Spleen (tissue), 11 donors: ENCODE measurements around the gene FIGN. TPM values are rescaled to one million over a fixed set of nuclear protein-coding genes. Genes with fewer than 3 reads are reported as not detected.

Source experiments
- DNase-seq: peaks from one replicate; pipeline ENCODE4 v3.0.0-alpha.2; 2020
- H3K27ac ChIP-seq, 8 donors: fragments of 200-600 bp; sonication (generic) in 7 of 8; 1 replicate in 4 of 8; 2 replicates in 4 of 8; pipeline versions ENCODE4 v1.5.0 to v1.8.0; 2016 to 2021; ENCODE audit warnings: inconsistent platforms in 4 of 8, mild to moderate bottlenecking in 4 of 8, moderate library complexity in 1 of 8
- H3K27me3 ChIP-seq, 7 donors: fragments of 200-600 bp; sonication (generic) in 6 of 7; replicated peaks in 1 of 7; 1 replicate in 4 of 7; 2 replicates in 3 of 7; pipeline versions ENCODE4 v1.5.0 to v1.8.0; 2016 to 2021; ENCODE audit warnings: inconsistent platforms in 3 of 7, mild to moderate bottlenecking in 1 of 7
- H3K36me3 ChIP-seq, 6 donors: fragments of 200-600 bp; sonication (generic) in 5 of 6; 1 replicate in 4 of 6; 2 replicates in 2 of 6; pipeline versions ENCODE4 v1.5.0 to v1.8.0; 2016 to 2021; ENCODE audit warnings: inconsistent platforms in 2 of 6
- H3K4me1 ChIP-seq, 6 donors: fragments of 200-600 bp; sonication (generic) in 5 of 6; 1 replicate in 3 of 6; 2 replicates in 3 of 6; pipeline versions ENCODE4 v1.5.0 to v1.8.0; 2016 to 2021; ENCODE audit warnings: inconsistent platforms in 3 of 6
- H3K4me3 ChIP-seq, 8 donors: fragments of 200-600 bp; sonication (generic) in 7 of 8; 1 replicate in 4 of 8; 2 replicates in 4 of 8; pipeline versions ENCODE4 v1.5.0 to v1.8.0; 2016 to 2021; ENCODE audit warnings: inconsistent platforms in 4 of 8, mild to moderate bottlenecking in 4 of 8, moderate library complexity in 2 of 8
- H3K9me3 ChIP-seq, 8 donors: fragments of 200-600 bp; sonication (generic) in 7 of 8; 1 replicate in 4 of 8; 2 replicates in 4 of 8; pipeline versions ENCODE4 v1.5.0 to v1.8.0; 2016 to 2021; ENCODE audit warnings: inconsistent platforms in 4 of 8
- POLR2A ChIP-seq, 3 donors: fragments of 450-650 bp; IDR thresholded peaks; one replicate each; pipeline ENCODE4 v1.5.1; 2017; ENCODE audit warnings: antibody characterized with exemption in 3 of 3, mild to moderate bottlenecking in 1 of 3
- POLR2AphosphoS5 ChIP-seq, 3 donors: sonication (generic); formaldehyde crosslinking; IDR thresholded peaks; one replicate each; pipeline ENCODE4 v1.5.1; 2017; ENCODE audit warnings: antibody characterized with exemption in 3 of 3
- WGBS, 5 donors: extraction: QIAGEN DNeasy Blood & Tissue Kit in 3 of 5; methylation state at CpG; one replicate each; pipeline versions ENCODE4 v1.1.5 to v1.1.7; 2013 to 2018; 5-methylcytosine and 5-hydroxymethylcytosine counted together
- intact Hi-C: fragments of 100-400 bp; cut with DNase I; formaldehyde crosslinking; loops from one replicate; pipeline ENCODE4 v1.15.0; 2023; ENCODE audit warnings: low total_unique reads
- polyA plus RNA-seq, 3 donors: library from polyadenylated mRNA; stranded (reverse); fragments of 200-250 nt; gene quantifications; one replicate each; pipeline ENCODE4 v1.2.1, GENCODE V29; 2013
- total RNA-seq, 7 donors: library from RNA; depleted of rRNA in 3 of 7; stranded (reverse); fragments of >200 nt in 3 of 7; fragmentation: NEBNext Ultra II Directional in 4 of 7; extraction: Animal tissue kit (Norgen Biotek cat#: 25700) in 4 of 7; gene quantifications; one replicate each; pipeline versions ENCODE4 v1.1.0 to v1.2.1, GENCODE V29; 2016 to 2021
- TF ChIP-seq, protein P1 (sequence below), 11 experiments: fragments of 200-600 bp in 7 of 11; fragments of 450-650 bp in 4 of 11; sonication (generic) in 4 of 11; IDR thresholded peaks in 8 of 11; conservative IDR thresholded peaks in 3 of 11; 1 replicate in 7 of 11; 2 replicates in 4 of 11; pipeline versions ENCODE4 v1.4.0 to v1.8.0; 2016 to 2021; ENCODE audit warnings: antibody characterized with exemption in 11 of 11, inconsistent platforms in 4 of 11, mild to moderate bottlenecking in 1 of 11
- donor health status: healthy with polysubstance abuse.
- donor health status: DM: no; HTN: no; CAD: no; lungs with moderate emphysema.
- donor health status: DM: no; HTN: no; CAD: no.
- donor health status: Bipolar disorder and iron deficiency.
- donor health status: healthy.
- donor health status: DM: no; HTN: no; CAD: no.
- donor health status: DM: yes; HTN: yes; CAD: no.

Gene FIGN
- total and polyA plus RNA-seq, 10 donors, result 0.50 to 22.6 (median 8.6) TPM

DNA sequence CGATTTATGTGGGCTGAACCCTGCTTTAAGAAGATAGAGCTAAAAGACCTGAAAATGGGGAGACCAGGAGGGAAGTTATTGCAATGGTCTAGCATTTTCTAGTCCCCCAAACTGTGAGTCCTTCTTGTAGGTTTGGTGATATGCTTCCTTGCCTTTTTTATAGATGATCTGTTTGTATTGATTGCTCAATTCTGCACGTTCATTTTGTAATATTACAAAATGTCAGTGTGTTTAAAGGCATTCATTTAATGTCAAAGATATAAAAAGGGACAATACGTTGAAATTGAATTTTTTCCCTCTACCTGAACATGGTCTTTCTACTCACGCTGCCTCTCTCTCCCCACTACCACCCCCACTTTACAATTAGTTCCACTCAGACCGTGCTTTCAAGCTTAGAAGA is 5.6 kb upstream of the FIGN start:
- Histone ChIP-seq H3K27ac (no peak overlapping the region), H3K4me1 (no peaks in the 10 kb centered on the region), H3K9me3 (no peaks in the 10 kb centered on the region), H3K4me3 (no peak overlapping the region), H3K27me3 (peaks cover 0 to 13% (median 5%) of the 10 kb centered on the region in 7 donors), H3K36me3 (no peaks in the 10 kb centered on the region)
- no peak for DNase-seq
- WGBS, 5 donors, result 78 to 88% (median 83%) methylated on average over 5 of the region's 5 CpGs
- intact Hi-C loops, result no loop called here
- TF ChIP-seq, protein P1, sequence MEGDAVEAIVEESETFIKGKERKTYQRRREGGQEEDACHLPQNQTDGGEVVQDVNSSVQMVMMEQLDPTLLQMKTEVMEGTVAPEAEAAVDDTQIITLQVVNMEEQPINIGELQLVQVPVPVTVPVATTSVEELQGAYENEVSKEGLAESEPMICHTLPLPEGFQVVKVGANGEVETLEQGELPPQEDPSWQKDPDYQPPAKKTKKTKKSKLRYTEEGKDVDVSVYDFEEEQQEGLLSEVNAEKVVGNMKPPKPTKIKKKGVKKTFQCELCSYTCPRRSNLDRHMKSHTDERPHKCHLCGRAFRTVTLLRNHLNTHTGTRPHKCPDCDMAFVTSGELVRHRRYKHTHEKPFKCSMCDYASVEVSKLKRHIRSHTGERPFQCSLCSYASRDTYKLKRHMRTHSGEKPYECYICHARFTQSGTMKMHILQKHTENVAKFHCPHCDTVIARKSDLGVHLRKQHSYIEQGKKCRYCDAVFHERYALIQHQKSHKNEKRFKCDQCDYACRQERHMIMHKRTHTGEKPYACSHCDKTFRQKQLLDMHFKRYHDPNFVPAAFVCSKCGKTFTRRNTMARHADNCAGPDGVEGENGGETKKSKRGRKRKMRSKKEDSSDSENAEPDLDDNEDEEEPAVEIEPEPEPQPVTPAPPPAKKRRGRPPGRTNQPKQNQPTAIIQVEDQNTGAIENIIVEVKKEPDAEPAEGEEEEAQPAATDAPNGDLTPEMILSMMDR (IDR thresholded peaks at IDR 0.05 in 8 of 11, conservative IDR thresholded peaks at IDR 0.05 in 3 of 11), result no peak
- TF ChIP-seq POLR2AphosphoS5 (IDR thresholded peaks at IDR 0.05) (no peak), POLR2A (IDR thresholded peaks at IDR 0.05) (no peak)

DNA sequence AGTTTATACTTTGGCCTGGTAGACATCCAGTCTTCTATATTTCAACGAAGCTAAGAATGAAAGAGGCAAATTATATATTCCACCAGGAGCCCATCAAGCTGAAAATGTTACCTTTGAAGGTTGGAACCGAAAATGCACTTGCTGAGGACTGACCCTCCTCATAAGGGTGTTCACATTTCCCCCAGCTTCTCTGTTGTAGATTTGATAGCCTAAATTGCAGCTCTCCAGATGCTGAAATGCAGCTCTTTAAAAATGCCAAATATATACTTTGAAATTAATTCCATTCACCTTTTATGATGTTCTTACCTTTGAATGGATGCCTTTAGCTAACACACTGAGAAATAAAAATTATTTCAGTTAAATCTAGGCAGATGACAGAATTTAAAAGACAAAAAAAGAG is 1.8 kb upstream of the FIGN start:
- WGBS, 5 donors, result 64 to 77% (median 73%) methylated on average over 2 of the region's 2 CpGs
- intact Hi-C loops, result no loop called here
- H3K36me3 ChIP-seq, result no peaks in the 10 kb centered on the region
- H3K27me3 ChIP-seq, result peaks cover 0 to 39% (median 8%) of the 10 kb centered on the region in 7 donors
- DNase-seq, result no peak
- TF ChIP-seq POLR2A (IDR thresholded peaks at IDR 0.05) (no peak), POLR2AphosphoS5 (IDR thresholded peaks at IDR 0.05) (no peak)
- TF ChIP-seq, protein P1 (IDR thresholded peaks at IDR 0.05 in 8 of 11, conservative IDR thresholded peaks at IDR 0.05 in 3 of 11), result no peak
- no peaks in the 10 kb centered on the region for H3K4me1 ChIP-seq
- no peaks in the 10 kb centered on the region for H3K9me3 ChIP-seq
- no peak overlapping the region for H3K4me3 ChIP-seq
- no peak overlapping the region for H3K27ac ChIP-seq

DNA sequence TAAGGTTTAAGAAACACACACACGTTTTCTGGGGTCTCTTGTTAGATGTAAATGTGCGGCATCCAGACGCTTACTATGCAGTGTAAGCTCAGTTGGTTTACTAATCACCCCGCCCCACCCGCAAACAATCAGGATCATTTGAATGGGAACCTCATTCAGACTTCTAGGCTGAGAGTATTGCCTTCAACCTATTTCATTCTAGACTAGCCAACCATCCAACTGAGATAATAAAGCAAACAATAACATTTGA is 1.3 kb upstream of the FIGN start:
- Histone ChIP-seq H3K27me3 (peaks cover 0 to 39% (median 8%) of the 10 kb centered on the region in 7 donors), H3K4me3 (peak overlapping the region in 4 of 8 donors; percentile 48 to 70 (median 52)), H3K9me3 (no peaks in the 10 kb centered on the region), H3K4me1 (peaks cover 0 to under 1% (median 0%) of the 10 kb centered on the region in 6 donors), H3K27ac (peak overlapping the region in 6 of 8 donors; percentile 88 to 95 (median 91)), H3K36me3 (no peaks in the 10 kb centered on the region)
- 24 to 39% (median 31%) methylated on average over 5 of the region's 5 CpGs for WGBS, 5 donors
- intact Hi-C loops, result no loop called here
- no peak for DNase-seq
- TF ChIP-seq POLR2A (IDR thresholded peaks at IDR 0.05), result no peak
- no peak for TF ChIP-seq POLR2AphosphoS5 (IDR thresholded peaks at IDR 0.05)
- TF ChIP-seq, protein P1 (IDR thresholded peaks at IDR 0.05 in 8 of 11, conservative IDR thresholded peaks at IDR 0.05 in 3 of 11), result no peak

DNA sequence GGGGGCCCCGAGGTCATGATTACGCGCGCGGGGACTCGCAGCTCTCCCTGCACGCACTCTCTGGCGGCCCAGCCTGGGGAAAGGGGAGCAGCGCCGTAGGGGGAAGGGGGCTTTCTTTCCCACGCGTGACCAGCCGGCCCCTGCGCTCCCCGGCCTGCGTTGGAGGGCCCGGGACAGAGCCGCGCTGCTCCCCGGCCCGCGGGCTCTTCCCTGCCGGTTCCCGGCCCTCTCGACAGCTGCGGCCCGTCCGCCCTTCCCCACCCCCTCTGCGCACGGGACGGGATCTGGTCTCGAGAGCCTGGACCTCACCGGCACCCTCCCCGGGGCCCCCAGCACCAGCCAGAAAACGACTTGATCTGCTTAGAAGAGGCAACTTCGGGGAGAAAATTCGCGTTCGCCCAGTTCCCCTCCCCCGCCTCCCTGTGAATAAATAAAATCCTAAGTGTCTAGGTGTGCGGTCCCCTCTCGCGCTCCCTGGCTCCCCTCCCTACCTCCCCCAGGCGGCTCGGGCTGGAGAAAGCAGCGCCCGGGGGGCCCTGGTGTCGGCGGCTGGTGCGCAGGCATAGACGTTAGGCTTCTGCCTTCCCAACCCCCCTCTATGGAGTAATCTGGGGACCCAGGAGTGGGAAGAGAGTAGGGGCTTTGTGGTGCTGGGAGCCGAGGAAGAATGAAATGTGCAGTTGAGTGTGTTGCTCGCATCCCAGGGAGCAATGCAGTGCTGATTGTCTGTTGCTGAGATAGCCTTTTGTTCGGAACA is 803 bp upstream of the FIGN start:
- Histone ChIP-seq H3K27ac (peak overlapping the region; percentile 76 to 95 (median 90)), H3K4me1 (peaks cover 0 to 4% (median 0%) of the 10 kb centered on the region in 6 donors), H3K9me3 (no peaks in the 10 kb centered on the region), H3K36me3 (no peaks in the 10 kb centered on the region), H3K27me3 (peaks cover 0 to 39% (median 8%) of the 10 kb centered on the region in 7 donors), H3K4me3 (peak overlapping the region; percentile 24 to 70 (median 45))
- TF ChIP-seq POLR2A (IDR thresholded peaks at IDR 0.05) (no peak), POLR2AphosphoS5 (IDR thresholded peaks at IDR 0.05) (peak in 1 of 3 donors; percentile 9)
- TF ChIP-seq, protein P1 (IDR thresholded peaks at IDR 0.05 in 8 of 11, conservative IDR thresholded peaks at IDR 0.05 in 3 of 11), result peak in 2 of 11 experiments; percentile 19 to 29
- WGBS, 5 donors, result 3 to 6% (median 4%) methylated on average over 35 to 54 of the region's 54 CpGs
- intact Hi-C loops, result no loop called here
- DNase-seq, result peak; percentile 81
